SIG-M5 treated with dmso at 0.1 percent for 504 hours (cell line): ENCODE data around the gene EIF2B5.

Experiments used
- DNase-seq: peaks from one replicate; lab custom pipeline; 2025; ENCODE audit not compliant: unreplicated experiment; lab: John Stamatoyannopoulos, UW

Gene EIF2B5

DNA sequence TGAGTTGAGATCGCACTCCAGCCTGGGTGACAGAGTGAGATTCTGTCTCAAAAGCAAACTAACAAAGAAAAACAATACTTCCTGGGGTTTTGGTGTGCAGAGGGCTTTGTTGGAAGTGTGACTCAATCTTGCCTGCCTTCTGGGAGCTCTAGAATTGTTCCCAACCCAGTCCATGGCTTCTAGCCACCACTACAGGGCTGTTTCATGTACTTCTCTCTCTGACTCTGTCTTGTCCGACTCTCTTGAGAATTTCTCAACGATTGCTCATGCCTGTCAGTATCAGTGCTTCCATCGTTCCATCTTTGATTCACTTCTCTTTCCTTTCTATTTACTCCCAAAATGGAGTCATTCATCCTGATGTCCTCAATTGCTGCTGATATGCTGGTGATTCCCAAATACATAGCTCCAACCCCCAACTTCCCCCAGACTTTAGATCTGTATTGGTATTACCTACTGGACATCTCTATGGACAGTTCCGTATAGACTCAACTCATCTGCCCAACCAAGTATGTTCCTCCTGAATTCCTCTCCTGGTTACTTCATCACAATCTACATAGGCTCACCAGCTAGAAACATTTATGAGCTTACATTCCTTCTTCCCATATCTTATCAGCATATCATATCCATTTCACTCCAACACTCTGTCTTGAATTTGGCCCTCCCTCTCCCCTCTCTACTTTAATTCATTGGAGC, 37.7 kb downstream of the EIF2B5 start:
- DNase-seq: no peak

DNA sequence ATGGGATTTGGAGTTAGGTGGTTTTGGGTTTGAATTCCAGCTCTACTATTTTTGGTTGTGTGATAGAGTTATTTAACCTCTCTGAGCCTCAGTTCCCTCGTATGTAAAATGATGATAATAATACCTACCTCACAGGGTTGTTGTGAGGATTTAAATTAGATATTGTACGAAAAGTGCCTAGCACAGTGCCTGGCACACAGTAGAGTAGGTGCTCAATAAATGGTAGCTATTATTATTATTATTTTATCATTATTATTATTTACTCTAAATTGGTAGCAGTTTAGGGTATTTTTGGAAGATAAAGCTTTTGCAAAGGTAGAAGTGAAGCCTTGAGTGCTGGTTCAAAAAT, 38.2 kb downstream of the EIF2B5 start:
- no peak for DNase-seq

DNA sequence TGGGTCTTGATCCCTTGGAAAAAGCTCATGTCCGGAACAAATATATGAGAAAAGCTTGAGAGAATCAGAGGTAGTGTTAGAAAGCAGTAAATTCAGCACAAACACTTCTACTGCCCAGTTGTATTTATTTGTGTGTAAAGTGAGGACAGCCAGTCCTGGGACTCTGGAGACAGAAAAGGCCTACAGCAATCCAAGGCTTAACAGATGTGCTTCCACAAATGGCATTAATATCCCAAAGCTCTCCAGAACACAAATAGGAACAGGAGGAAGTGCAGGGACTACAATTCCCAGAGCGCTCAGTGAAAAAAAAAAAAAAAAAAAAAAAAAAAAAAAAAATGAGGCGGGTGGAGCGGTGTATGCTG, 39.1 kb downstream of the EIF2B5 start:
- no peak for DNase-seq

DNA sequence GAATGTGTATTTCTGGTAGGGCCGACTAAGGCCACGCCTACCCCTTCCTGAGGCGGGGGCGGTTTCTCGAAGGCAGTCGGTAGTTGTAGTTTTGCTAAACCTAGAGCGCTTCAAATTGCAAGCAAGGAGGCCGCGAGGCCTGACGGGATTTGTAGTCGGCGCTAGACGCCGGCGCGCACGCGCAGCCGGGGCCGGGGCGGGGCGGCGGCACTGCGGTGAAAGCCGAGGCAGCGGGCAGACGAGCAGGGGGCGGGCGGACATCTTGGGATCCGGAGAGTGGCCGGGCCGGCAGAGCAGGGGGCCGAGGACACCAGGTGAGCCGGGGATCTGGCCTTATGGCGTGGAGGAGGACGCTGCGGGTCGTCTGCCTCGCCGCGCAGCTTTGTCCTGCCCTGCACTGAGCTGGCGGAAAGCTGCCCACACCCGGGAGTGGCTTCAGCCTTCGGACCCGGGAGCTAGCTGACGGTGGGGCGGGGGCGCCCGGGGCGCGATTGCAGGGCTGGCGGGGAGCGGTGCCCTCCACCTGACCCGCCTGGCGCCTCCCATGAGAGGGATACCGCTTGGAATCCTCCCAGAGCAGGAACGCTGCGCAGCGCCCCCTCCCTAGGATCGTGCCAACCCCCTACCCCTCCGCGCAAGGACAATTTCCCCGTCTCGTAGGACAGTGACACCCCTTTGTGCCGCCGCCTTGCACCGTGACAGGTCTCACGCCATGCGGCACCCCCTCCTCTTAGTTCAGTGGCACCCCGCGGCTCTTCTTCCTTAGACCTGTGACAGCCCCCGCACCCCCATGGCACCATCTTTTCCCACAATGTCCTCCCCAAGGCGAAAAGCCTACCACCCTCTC, 39.7 kb downstream of the EIF2B5 start, which contains the start of gene AP2M1:
Gene AP2M1, plus strand, starts transcription at position 210 of the 847 bp plus-strand sequence. CDS start 2,139 bp downstream, outside the sequence.
- DNase-seq: peak; percentile 99

DNA sequence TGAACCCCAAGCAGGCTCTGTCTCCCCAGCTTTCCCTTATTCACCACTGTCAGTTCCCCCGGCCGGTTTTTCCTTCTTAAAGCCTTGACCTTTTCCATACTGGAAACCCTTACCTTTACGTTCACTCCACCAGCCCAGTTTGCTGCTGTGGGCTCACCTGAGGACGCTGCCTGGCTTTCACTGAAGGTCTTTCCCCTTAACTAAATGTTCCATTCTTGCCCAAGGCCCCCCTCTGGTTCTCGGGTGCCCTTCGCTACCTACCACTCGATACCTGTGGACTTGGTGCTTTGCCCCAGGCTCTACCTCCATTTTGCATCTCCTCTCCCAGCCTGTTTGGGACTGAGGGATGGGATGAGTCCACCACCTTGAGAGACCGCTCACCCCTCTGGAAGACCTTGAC, 40.3 kb downstream of the EIF2B5 start:
- no peak for DNase-seq

DNA sequence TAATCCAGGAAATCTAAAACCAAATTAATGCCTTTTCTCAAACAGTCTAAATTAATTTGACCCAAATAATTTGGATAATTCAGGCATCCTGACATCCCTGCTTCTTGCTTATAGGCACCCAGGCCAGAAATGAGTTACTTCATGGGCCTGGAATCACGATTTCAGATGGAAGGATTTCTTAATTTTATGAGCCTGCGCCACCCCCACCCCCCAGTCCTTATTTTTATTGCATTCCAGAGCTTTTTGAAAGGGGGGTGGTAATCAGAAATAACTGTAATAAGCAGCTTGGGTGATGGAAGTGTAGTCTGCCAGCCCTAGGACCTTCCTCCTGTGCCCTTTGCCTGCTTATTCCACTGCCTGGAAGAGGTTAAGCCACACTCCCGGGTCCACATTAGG, 40.8 kb downstream of the EIF2B5 start:
- no peak for DNase-seq

DNA sequence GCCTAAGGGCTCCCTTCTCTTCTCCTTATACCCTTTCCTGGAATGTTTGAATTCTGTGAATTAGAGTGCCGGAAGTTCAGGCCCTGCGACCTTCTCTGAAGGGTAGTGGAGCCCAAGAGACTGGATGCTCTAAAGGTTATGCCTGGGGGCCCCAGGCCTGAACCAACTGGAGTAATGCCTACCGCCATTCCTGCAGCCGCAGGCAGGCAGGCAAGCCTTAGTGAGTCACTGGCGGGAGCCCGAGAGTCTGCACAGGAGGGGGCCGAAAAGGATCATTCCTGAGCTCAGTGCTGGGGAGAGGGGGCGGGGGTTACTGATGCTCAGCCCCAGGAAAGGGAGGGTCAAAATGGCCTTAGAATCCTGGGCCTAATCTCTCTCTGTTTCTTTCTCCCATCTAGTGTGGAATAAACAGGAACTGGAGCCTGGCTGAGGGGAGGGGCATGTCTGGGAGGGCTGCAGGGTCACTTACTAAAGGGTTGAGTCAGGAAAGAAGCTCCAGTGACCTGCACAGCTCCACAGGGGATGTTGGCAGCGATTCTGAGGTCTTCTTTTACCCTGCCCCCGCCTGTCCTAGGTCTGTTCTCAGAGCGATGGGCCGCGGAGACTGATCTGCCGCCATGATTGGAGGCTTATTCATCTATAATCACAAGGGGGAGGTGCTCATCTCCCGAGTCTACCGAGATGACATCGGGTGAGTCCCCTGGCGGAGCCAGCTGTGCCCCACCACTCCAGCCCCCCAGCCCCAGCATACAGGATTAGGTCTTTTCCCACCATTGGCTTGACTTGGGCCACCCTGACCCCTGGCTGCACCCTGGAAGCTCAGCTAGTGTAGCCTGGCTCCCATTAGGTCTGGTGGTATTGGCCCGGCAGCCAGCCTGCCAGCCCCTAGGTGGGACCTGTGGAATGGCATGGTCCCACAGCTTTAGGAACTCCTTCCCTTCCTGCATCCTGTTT, 41.5 kb downstream of the EIF2B5 start:
- peak; percentile 68 for DNase-seq

DNA sequence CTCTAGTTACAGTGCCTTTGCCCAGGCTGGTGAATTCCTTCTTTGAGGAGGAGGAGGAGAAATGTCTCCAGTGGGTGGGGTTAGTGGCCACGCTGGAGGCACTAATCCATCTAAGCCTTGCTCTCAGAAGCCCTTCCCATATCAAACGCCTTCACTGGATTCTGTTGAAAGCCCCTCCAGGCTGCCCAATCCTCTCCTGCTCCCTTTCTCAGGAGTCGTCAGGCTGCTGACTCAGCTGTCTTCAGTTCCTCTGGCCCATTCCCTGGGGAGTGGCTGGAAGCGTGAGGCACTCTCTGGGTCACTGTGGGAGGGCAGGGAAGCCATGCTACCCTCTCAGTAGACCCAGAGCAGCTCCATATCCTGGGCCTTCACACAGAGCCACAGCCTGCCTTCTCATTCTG, 42.2 kb downstream of the EIF2B5 start:
- no peak for DNase-seq

DNA sequence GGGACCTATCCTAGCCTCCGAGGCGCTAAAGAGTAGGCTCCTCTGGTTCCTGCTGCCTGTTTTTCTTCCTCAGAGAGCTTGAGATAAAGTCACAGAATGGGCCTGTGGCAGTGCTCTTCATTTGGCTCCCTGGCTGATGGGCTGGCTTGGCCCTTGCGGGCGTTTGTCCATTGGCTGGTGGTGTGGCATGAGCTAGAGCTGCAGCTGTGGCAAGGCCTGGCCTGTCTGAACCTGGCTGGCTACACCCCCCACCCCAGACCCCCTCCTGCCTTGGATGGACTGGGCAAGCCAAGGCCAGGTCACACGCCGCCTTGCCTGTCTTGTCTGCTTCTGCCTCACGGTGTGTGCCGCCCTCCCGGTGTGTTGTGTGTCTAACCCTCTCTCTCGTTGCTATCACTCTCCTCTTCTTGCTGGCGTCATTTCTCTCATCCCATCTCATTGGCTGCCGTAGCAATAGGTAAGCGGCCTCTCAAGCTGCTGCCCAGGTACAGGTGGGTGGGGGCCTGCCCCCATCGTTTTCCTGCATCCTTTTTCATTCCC, 42.7 kb downstream of the EIF2B5 start:
- DNase-seq: no peak

DNA sequence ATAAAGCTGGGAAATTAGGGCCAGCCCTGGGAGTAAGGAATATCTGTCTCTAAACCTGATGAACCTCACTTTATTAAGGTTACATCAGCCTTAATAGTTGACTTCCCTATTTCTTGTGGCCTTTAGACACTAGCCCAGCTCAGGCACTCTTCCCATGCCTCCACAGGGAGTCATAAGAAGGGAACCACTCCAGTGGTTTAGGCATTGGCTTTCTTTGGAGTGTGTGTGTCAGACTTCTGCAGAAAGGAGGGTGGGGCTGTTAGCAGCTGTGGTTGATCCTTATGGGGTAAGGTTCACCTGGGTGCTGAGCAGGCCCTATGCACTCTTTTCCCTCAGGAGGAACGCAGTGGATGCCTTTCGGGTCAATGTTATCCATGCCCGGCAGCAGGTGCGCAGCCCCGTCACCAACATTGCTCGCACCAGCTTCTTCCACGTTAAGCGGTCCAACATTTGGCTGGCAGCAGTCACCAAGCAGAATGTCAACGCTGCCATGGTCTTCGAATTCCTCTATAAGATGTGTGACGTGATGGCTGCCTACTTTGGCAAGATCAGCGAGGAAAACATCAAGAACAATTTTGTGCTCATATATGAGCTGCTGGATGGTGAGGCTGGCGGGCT, 43.5 kb downstream of the EIF2B5 start:
- no peak for DNase-seq

DNA sequence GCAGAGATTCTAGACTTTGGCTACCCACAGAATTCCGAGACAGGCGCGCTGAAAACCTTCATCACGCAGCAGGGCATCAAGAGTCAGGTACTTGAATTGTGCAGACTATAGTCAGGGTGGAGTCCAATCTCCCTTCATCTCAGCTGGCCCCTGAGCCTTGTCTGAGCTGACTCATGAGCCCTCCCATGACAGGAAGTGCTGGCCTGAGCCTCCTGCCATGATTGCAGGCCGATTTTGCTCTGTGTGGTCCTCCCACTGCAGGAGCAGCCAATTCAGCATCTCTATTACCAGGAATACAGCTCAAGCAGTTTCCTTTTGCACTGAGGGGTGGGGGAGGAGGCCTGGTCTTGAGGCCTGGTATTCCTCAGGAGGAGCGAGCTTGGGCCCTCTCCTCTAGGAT, 45.0 kb downstream of the EIF2B5 start:
- DNase-seq: no peak

DNA sequence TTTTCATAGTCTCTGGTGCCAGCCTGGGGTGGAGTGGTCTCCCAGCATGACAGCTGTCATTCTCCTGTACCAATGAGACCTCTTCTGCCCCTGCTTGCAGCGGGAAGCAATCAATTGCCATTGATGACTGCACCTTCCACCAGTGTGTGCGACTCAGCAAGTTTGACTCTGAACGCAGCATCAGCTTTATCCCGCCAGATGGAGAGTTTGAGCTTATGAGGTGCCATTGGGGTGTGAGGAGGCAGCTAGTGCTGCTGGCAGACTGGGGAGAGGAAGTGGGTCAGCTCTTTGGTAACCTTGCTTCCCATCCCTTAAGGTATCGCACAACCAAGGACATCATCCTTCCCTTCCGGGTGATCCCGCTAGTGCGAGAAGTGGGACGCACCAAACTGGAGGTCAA, 46.4 kb downstream of the EIF2B5 start:
- no peak for DNase-seq

DNA sequence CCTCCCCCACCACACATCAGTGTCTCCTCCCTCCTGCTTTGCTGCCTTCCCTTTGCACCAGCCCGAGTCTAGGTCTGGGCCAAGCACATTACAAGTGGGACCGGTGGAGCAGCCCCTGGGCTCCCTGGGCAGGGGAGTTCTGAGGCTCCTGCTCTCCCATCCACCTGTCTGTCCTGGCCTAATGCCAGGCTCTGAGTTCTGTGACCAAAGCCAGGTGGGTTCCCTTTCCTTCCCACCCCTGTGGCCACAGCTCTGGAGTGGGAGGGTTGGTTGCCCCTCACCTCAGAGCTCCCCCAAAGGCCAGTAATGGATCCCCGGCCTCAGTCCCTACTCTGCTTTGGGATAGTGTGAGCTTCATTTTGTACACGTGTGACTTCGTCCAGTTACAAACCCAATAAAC, 48.5 kb downstream of the EIF2B5 start:
- no peak for DNase-seq

DNA sequence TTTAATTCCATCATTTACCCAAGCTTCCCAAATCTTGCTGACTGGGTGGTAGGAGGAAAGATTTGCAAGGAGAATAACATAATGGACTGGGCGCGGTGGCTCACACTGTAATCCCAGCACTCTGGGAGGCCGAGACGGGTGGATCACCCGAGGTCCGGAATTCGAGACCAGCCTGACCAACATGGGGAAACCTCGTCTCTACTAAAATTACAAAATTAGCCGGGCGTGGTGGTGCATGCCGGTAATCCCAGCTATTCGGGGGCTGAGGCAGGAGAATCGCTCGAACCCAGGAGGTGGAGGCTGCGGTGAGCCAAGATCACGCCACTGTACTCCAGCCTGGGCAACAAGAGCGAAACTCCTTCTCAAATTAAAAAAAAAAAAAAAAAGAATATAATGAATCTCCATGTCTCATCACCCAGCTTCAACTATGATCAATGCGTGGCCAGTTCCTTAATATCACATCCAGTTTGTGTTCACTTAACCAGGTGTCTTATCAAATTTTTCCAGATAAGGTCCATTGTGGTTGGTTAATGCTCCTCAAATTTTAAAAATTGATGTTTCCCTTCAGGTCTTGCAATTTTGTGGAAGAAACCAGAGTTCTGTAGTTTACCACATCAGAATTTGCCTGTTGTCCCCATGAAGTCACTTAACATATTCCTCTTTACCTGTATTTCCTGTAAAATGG, 49.5 kb downstream of the EIF2B5 start:
- DNase-seq: no peak

DNA sequence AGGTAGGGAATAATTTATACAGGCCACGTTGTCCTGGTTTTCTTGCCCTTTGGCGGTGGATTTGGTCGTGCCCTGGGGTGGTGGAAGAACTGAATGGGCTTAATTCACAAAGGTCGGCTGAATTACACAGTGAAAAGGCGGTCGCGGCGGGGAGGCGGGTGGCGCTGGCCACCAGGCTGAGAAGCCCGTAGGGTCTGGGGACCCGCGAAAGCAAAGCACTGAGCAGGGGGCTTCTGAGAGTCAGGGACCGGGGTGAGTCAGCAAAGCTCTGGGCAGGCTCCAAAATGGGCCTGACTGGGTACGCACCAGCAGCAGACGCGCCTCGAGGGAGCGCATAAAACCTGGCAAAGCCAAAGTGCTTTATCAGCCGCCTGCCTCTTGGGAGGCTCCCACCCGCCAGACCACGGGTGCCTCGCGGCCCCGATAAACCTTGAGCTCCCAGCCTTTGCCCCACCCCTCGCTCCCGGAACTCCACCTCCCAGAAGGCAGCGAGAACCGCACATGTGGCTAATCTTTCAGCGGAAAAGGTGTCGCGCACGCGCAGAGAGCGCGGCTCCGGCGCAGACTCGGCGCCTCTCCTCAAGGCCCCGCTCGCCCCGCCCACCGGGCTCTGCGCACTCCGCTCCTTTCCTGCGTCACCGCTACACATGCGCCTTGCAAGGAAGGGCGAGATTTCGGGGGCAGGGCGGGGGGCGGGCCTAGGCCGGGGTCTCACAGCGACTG, 50.5 kb downstream of the EIF2B5 start:
- DNase-seq: peak; percentile 98

DNA sequence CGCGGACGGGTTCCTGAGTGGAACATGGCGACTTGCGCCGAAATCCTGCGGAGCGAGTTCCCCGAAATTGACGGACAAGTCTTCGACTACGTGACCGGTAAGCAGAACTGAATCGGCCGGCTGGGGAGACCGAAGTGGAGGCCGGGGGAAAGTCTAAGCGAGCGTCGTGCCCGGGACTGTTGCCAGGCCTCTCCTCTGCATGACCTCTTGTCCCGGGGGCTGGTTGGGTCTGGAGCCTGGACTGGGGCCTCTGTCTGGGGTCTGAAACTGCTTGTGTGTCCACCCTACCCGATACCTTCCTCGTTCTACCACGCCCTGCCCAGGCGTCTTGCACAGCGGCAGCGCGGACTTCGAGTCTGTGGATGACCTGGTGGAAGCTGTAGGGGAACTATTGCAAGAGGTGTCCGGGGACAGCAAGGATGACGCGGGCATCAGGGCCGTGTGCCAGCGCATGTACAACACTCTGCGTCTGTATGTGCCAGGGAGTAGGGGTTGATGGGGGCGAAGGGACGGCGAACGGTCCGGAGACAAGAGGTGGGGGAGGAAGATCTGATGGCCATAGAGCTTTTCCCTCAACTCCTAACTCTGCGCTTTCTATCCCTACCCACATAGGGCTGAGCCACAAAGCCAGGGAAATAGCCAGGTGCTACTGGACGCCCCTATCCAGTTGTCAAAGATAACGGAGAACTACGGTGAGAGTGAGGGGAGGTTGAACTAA, 51.2 kb downstream of the EIF2B5 start, which contains the start of gene ABCF3:
Gene ABCF3, plus strand, starts transcription at position 16 of the 718 bp plus-strand sequence. Its CDS starts 9 bp downstream, at position 25.
- DNase-seq: no peak

DNA sequence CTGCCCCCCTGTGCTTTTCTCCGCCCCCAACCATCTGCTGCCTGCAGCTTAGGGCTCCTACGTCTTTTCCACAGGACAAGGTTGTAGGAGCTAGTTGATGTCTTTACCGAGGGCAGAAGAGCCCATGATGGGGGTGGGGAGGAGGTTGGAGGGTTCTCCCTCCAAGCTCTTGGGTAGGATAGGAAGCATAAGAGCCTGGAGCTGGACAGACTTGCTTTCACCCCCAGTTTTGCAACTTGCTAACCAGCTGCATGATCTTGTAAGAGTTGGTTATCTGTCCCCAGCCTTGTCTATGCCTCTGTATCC, 51.7 kb downstream of the EIF2B5 start:
- DNase-seq: peak; percentile 31

DNA sequence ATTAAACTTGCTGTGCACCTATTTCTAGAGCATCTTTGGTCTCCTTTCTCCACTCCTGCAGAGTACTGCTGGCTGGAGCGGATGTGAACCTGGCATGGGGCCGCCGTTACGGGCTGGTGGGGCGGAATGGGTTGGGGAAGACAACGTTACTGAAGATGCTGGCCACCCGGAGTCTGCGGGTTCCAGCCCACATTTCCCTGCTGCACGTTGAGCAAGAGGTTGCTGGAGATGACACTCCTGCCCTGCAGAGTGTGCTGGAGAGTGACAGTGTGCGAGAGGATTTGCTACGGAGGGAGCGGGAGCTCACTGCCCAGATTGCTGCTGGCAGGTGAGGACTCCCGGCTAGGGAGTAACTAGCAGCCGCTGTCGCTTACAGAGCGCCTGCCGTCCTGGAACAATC, 52.9 kb downstream of the EIF2B5 start:
- no peak for DNase-seq

DNA sequence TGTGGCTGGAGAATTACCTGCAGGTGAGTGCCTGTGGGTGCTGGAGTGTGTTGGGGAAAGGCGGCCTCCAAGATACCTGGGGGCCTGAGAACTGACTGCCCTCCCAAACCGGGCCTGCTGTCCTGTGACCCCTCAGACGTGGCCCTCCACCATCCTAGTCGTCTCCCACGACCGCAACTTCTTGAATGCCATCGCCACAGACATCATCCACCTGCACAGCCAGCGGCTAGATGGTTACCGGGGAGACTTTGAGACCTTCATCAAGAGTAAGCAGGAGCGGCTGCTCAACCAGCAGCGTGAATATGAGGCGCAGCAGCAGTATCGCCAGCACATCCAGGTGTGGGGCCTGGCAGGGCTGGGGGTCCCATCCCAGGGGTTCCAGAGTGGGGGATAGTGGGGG, 54.3 kb downstream of the EIF2B5 start:
- DNase-seq: no peak
